GM23338 (cell line): Measurements from ENCODE around the gene SLC25A26. TPM values are rescaled to one million over a fixed set of nuclear protein-coding genes. Genes with fewer than 3 reads are reported as not detected.
A peak's percentile ranks its signal among the peaks of the same experiment; 100 is the strongest.

Source experiments
- ATAC-seq: fragments of 200-7000 bp; cut with Tn5 transposase; 3 replicates; pipeline ENCODE4 v1.9.1; 2020
- DNase-seq: peaks from one replicate; pipeline ENCODE4 v3.0.0-alpha.2; 2015; ENCODE audit warnings: low spot score
- H2AFZ ChIP-seq: fragments of 200-600 bp; sonication (generic); 2 replicates; pipeline ENCODE4 v1.8.0; 2016; ENCODE audit warnings: antibody characterized with exemption, mild to moderate bottlenecking, moderate library complexity
- H3F3A ChIP-seq: fragments of 200-600 bp; sonication (generic); replicated peaks from 2 replicates; pipeline ENCODE4 v1.8.0; 2017; ENCODE audit warnings: antibody characterized with exemption, mixed run types, low read depth
- H3K27ac ChIP-seq: fragments of 200-600 bp; sonication (generic); 2 replicates; pipeline ENCODE4 v1.6.1; 2016; ENCODE audit warnings: low read depth
- H3K27me3 ChIP-seq: fragments of 200-600 bp; sonication (generic); 2 replicates; pipeline ENCODE4 v1.8.0; 2016; ENCODE audit warnings: mild to moderate bottlenecking, mixed run types, moderate library complexity; ENCODE audit not compliant: insufficient read depth
- H3K36me3 ChIP-seq: fragments of 200-600 bp; sonication (generic); 2 replicates; pipeline ENCODE4 v1.8.0; 2016; ENCODE audit warnings: mild to moderate bottlenecking; ENCODE audit not compliant: insufficient read depth
- H3K4me1 ChIP-seq: fragments of 200-600 bp; sonication (generic); 2 replicates; pipeline ENCODE4 v1.8.0; 2016; ENCODE audit warnings: mild to moderate bottlenecking, moderate library complexity; ENCODE audit not compliant: insufficient read depth
- H3K4me2 ChIP-seq: fragments of 200-600 bp; sonication (generic); 2 replicates; pipeline ENCODE4 v1.7.1; 2017; ENCODE audit warnings: mixed run types
- H3K4me3 ChIP-seq: fragments of 200-600 bp; sonication (generic); 2 replicates; pipeline ENCODE4 v1.6.1; 2016; ENCODE audit warnings: mixed run types
- H3K79me2 ChIP-seq: fragments of 200-600 bp; sonication (generic); replicated peaks from 2 replicates; pipeline ENCODE4 v1.8.0; 2017; ENCODE audit warnings: mild to moderate bottlenecking; ENCODE audit not compliant: insufficient read depth
- H3K9me2 ChIP-seq: fragments of 200-600 bp; sonication (generic); 2 replicates; pipeline ENCODE4 v1.8.0; 2017; ENCODE audit not compliant: insufficient read depth
- H4K20me1 ChIP-seq: fragments of 200-600 bp; sonication (generic); replicated peaks from 2 replicates; pipeline ENCODE4 v1.8.0; 2017; ENCODE audit warnings: mild to moderate bottlenecking; ENCODE audit not compliant: insufficient read depth
- H3K27ac Mint-ChIP-seq: 2 replicates; pipeline ENCODE4 v1.8.0; 2020; ENCODE audit warnings: inconsistent platforms, mild to moderate bottlenecking, moderate library complexity, mixed read lengths
- H3K27me3 Mint-ChIP-seq: 3 replicates; pipeline ENCODE4 v1.8.0; 2022; ENCODE audit warnings: low read depth, mild to moderate bottlenecking, moderate library complexity, mixed read lengths, inconsistent platforms; ENCODE audit not compliant: insufficient read depth, poor library complexity
- H3K36me3 Mint-ChIP-seq: 3 replicates; pipeline ENCODE4 v1.8.0; 2021; ENCODE audit warnings: low read depth, mild to moderate bottlenecking, inconsistent platforms, moderate library complexity, mixed read lengths
- H3K4me1 Mint-ChIP-seq: 3 replicates; pipeline ENCODE4 v1.8.0; 2020; ENCODE audit warnings: mild to moderate bottlenecking, inconsistent platforms, mixed read lengths
- H3K4me3 Mint-ChIP-seq: 3 replicates; pipeline ENCODE4 v1.8.0; 2021; ENCODE audit warnings: moderate library complexity, mild to moderate bottlenecking, inconsistent platforms, mixed read lengths
- H3K9me3 Mint-ChIP-seq: 3 replicates; pipeline ENCODE4 v1.8.0; 2020; ENCODE audit warnings: moderate library complexity, mild to moderate bottlenecking, inconsistent platforms, mixed read lengths
- CREB1 ChIP-seq: fragments of 250-450 bp; sonication (Bioruptor Pico); IDR thresholded peaks from 2 replicates; pipeline ENCODE4 v1.5.0; 2020; ENCODE audit warnings: low read depth, mild to moderate bottlenecking, moderate library complexity
- EZH2 ChIP-seq: fragments of 200-600 bp; sonication (generic); IDR thresholded peaks from one replicate; pipeline ENCODE4 v1.8.0; 2017; ENCODE audit warnings: antibody characterized with exemption, mild to moderate bottlenecking, low read depth; ENCODE audit not compliant: unreplicated experiment
- EZH2phosphoT487 ChIP-seq: fragments of 200-600 bp; sonication (generic); IDR thresholded peaks from one replicate; pipeline ENCODE4 v1.8.1; 2018; ENCODE audit warnings: antibody characterized with exemption; ENCODE audit not compliant: unreplicated experiment
- JUNB ChIP-seq: IDR thresholded peaks from one replicate; pipeline ENCODE4 v1.6.1; 2016; ENCODE audit warnings: antibody characterized with exemption; ENCODE audit not compliant: unreplicated experiment
- NANOG ChIP-seq: IDR thresholded peaks from 2 replicates; pipeline ENCODE4 v1.6.1; 2016; ENCODE audit warnings: antibody characterized with exemption, borderline replicate concordance
- POLR2AphosphoS5 ChIP-seq: IDR thresholded peaks from 2 replicates; pipeline ENCODE4 v1.6.1; 2016; ENCODE audit warnings: antibody characterized with exemption, low read depth
- ZNF114 ChIP-seq: fragments of 250-450 bp; sonication (Bioruptor Pico); IDR thresholded peaks from 2 replicates; pipeline ENCODE4 v1.5.0; 2020; ENCODE audit warnings: mild to moderate bottlenecking, moderate library complexity
- polyA plus RNA-seq: library from polyadenylated mRNA; unstranded; fragments of >200 nt; fragmentation: Nextera tagmentation; extraction: Ambion mirVana; gene quantifications from 2 replicates; pipeline ENCODE4 v1.2.1, GENCODE V29; 2016
- total RNA-seq: library from RNA; depleted of rRNA; stranded (reverse); fragments of >200 nt; shearing (Covaris generic); gene quantifications from 2 replicates; pipeline ENCODE4 v1.2.3, GENCODE V29; 2014
- TF ChIP-seq, protein P1 (sequence below): IDR thresholded peaks from 2 replicates; pipeline ENCODE4 v1.6.1; 2016; ENCODE audit warnings: antibody characterized with exemption
- TF ChIP-seq, protein P2 (sequence below), 2 experiments: fragments of 200-600 bp in 1 of 2; sonication (generic) in 1 of 2; conservative IDR thresholded peaks; 2 replicates each; pipeline versions ENCODE4 v1.5.1 to v1.6.1; 2016 to 2017; ENCODE audit warnings: antibody characterized with exemption in 2 of 2, low read depth in 2 of 2, mild to moderate bottlenecking in 2 of 2, moderate library complexity in 1 of 2

SLC25A26 gene
- total and polyA plus RNA-seq, 2 experiments from 2014 or later = 24.8 to 40.2 TPM

DNA sequence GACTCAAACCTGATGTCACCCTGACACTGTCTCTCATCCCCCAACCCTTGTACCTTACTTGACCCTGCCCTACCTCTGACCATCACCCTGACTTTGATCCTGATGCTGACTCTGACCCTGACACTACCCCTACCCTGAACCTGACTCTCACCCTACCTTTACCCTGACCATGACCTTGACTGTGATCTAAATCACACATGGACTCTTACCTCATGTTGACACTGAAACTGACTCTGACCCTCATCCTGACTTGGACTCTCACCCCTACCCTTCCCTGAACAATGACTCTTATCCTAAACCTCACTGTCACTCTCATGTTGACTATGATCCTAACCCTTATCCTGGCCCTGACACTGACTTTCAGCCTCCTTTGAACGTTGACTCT, 21.7 kb upstream of the SLC25A26 start (continued):
- TF ChIP-seq ZNF114 = no peak
- TF ChIP-seq, protein P1, sequence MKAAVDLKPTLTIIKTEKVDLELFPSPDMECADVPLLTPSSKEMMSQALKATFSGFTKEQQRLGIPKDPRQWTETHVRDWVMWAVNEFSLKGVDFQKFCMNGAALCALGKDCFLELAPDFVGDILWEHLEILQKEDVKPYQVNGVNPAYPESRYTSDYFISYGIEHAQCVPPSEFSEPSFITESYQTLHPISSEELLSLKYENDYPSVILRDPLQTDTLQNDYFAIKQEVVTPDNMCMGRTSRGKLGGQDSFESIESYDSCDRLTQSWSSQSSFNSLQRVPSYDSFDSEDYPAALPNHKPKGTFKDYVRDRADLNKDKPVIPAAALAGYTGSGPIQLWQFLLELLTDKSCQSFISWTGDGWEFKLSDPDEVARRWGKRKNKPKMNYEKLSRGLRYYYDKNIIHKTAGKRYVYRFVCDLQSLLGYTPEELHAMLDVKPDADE = no peak
- TF ChIP-seq NANOG = no peak
- TF ChIP-seq CREB1 (CRISPR knock-in tag) = no peak
- no peak for TF ChIP-seq JUNB
- TF ChIP-seq, protein P2, sequence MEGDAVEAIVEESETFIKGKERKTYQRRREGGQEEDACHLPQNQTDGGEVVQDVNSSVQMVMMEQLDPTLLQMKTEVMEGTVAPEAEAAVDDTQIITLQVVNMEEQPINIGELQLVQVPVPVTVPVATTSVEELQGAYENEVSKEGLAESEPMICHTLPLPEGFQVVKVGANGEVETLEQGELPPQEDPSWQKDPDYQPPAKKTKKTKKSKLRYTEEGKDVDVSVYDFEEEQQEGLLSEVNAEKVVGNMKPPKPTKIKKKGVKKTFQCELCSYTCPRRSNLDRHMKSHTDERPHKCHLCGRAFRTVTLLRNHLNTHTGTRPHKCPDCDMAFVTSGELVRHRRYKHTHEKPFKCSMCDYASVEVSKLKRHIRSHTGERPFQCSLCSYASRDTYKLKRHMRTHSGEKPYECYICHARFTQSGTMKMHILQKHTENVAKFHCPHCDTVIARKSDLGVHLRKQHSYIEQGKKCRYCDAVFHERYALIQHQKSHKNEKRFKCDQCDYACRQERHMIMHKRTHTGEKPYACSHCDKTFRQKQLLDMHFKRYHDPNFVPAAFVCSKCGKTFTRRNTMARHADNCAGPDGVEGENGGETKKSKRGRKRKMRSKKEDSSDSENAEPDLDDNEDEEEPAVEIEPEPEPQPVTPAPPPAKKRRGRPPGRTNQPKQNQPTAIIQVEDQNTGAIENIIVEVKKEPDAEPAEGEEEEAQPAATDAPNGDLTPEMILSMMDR (conservative IDR thresholded peaks at IDR 0.05; ENCODE audit: low read depth in 2 of 2) = no peak
- TF ChIP-seq POLR2AphosphoS5 = no peak

DNA sequence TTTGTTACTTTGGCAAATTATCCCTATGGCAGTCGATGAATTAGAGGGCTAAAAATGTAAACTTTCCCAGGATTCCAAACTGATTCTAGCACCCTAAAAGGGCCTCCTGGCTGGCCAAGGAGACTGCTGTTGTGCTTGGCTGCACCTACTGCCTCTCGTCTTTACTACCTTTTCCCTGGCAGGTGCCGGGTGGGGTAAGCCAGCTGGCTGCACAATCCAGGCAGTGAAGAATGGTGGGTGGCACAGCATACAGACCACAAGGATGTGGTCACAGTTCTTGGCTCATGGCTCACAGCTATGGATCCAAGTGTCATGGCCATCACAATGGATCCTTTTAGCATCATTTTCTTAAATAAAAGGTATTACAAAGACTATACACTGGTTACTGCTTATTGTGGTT, 20.7 kb upstream of the SLC25A26 start:
- H3K36me3 ChIP-seq = no peaks in the 10 kb centered on the region
- no peak overlapping the region for H3K27ac Mint-ChIP-seq
- H3K9me2 ChIP-seq = no peaks in the 10 kb centered on the region
- no peaks in the 10 kb centered on the region for H3K79me2 ChIP-seq
- peak; percentile 33 for DNase-seq
- peaks cover 4% of the 10 kb centered on the region; the same call in 2 of the 3 replicates for H3K4me1 Mint-ChIP-seq
- H3K4me3 ChIP-seq = no peak overlapping the region
- H3K27me3 Mint-ChIP-seq = no peaks in the 10 kb centered on the region
- no peaks in the 10 kb centered on the region; the same call in 1 of the 3 replicates for H3K9me3 Mint-ChIP-seq
- no peaks in the 10 kb centered on the region for H3F3A ChIP-seq
- peak; percentile 60 for ATAC-seq
- TF ChIP-seq, protein P2 (conservative IDR thresholded peaks at IDR 0.05; ENCODE audit: low read depth in 2 of 2) = peak; percentile 11 to 40; a peak in 2 of 4 replicates
- TF ChIP-seq EZH2phosphoT487 = no peak
- H3K4me3 Mint-ChIP-seq = no peak overlapping the region
- H3K4me2 ChIP-seq = no peak overlapping the region
- H4K20me1 ChIP-seq = no peaks in the 10 kb centered on the region
- H3K27ac ChIP-seq = no peak overlapping the region
- no peaks in the 10 kb centered on the region; the same call in 1 of the 2 replicates for H3K4me1 ChIP-seq
- no peak overlapping the region for H2AFZ ChIP-seq
- no peaks in the 10 kb centered on the region for H3K36me3 Mint-ChIP-seq
- H3K27me3 ChIP-seq = no peaks in the 10 kb centered on the region

DNA sequence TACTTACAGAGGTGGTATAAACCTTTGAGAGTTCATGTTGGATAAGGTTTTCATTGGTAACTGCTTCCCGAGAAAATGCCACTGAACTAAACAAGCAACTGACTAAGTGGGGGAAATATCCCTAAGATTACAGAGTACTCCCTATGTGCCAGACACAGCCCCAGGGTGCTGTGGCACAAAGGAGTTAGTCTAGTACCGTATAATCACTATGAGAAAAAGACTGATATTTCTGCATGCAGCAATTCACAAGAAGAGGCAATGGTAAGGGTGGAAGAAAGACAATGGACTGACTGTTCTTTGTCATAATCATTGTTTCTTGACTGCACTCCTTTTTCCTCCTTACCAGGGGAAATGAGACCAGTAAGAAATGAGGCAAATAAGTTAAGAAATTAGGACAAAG, 20.0 kb upstream of the SLC25A26 start:
- H3K4me3 Mint-ChIP-seq = no peak overlapping the region
- Histone ChIP-seq H3K4me1 (no peaks in the 10 kb centered on the region), H4K20me1 (no peaks in the 10 kb centered on the region), H3K27ac (no peak overlapping the region), H3K4me2 (no peak overlapping the region), H3K27me3 (no peaks in the 10 kb centered on the region), H2AFZ (no peak overlapping the region), H3K9me2 (no peaks in the 10 kb centered on the region), H3K79me2 (no peaks in the 10 kb centered on the region), H3K4me3 (no peak overlapping the region), H3K36me3 (no peaks in the 10 kb centered on the region), H3F3A (no peaks in the 10 kb centered on the region)
- H3K27ac Mint-ChIP-seq = no peak overlapping the region
- no peaks in the 10 kb centered on the region for H3K27me3 Mint-ChIP-seq
- no peak for DNase-seq
- ATAC-seq = no peak
- no peaks in the 10 kb centered on the region; the same call in 2 of the 3 replicates for H3K9me3 Mint-ChIP-seq
- H3K4me1 Mint-ChIP-seq = no peaks in the 10 kb centered on the region
- H3K36me3 Mint-ChIP-seq = no peaks in the 10 kb centered on the region
- TF ChIP-seq EZH2 (no peak), CREB1 (CRISPR knock-in tag) (no peak), ZNF114 (no peak)
